ENCODE measurements around the gene USP3.

USP3 gene, protein sequence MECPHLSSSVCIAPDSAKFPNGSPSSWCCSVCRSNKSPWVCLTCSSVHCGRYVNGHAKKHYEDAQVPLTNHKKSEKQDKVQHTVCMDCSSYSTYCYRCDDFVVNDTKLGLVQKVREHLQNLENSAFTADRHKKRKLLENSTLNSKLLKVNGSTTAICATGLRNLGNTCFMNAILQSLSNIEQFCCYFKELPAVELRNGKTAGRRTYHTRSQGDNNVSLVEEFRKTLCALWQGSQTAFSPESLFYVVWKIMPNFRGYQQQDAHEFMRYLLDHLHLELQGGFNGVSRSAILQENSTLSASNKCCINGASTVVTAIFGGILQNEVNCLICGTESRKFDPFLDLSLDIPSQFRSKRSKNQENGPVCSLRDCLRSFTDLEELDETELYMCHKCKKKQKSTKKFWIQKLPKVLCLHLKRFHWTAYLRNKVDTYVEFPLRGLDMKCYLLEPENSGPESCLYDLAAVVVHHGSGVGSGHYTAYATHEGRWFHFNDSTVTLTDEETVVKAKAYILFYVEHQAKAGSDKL

DNA sequence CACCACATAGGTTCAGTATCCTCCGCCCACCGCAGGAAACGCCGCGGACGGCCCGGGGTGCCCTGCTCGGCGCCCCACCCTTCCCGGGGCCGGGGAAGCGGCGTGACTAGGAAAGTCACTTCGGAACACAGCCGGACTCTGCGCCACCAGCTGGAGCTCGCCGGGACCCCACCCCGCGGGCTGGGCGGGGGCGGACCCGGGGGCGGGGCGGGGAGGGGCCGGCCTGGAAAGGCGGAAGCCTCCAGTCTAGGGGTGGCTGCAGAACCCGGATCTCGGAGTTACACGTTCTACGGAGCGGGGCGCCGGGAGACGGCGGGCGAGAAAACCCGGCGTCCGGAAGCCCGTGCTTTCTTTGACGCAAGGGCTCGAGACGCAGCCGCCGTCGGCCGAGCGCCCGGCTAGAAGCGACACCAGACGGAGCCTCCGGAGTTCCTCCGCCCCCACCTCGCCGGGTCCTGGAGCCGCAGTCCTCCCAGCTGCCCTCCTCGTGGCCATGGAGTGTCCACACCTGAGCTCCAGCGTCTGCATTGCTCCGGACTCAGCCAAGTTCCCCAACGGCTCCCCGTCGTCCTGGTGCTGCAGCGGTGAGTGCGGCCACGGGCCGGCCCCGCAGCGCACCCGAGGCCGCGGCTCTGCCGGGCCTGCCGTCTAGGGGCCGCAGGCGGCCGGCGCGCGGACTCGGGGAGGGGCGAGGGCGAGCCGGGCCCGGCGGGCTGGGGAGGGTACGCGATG, at the start of gene USP3:
Gene USP3, plus strand, starts transcription at position 347 of the 732 bp plus-strand sequence. Its CDS starts 147 bp downstream, at position 494.
- DNase-seq, result peak; percentile 88

DNA sequence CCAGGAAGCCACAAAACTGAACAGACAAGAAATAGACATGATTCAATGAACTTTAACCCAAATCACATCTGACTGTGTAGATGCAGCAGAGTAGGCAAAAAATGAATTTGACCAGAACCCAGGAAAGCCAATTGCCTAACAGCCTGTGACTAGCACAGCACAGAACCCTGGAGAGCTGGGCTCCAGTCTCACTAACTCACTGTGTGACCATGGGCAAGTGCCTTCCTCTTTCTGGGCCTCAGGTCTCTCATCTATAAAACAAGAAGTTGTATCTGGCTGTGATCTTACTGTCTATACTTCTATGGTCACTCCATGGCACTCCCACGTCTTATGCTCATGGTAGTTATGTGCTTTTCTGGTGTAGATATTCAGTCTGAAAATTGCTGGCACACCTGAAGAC, 48.1 kb upstream of the USP3 start:
- DNase-seq, result no peak

DNA sequence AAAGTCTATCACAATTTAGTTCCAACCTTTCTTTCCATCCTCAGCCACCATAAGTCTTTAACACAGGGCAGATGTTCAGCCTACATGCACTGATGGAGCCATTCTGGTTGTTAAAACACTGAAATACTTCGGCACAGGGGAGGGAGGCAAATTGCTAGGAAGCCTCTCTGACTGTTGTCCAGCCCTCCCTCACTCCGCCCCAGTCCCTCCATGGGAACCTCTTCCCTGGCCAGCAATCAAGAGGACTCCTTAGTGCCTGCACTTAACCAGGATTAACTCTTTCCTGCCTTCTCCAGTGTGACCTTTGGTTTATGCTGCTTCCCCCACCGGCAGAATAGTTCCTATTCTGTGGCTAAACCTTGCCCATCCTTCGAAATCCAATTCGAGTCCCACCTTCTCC, 47.0 kb upstream of the USP3 start:
- DNase-seq, result no peak

DNA sequence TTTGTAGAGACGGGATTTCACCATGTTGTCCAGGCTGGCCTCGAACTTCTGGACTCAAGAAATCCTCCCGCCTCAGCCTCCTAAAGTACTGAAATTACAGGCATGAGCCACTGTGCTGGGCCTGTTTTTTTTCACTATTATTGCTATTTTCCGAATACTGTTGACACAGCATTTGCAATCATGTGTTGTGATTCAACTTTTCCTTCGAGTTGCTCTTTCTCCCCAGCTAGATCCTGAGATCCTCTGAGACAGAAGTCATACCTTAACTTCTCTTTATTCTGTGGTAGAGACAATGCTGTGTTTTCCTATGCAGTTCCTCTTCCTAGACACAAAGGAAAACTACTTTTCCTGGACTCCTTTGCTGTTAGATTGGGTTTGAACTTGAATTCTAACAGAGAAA, 46.4 kb upstream of the USP3 start:
- DNase-seq, result no peak

DNA sequence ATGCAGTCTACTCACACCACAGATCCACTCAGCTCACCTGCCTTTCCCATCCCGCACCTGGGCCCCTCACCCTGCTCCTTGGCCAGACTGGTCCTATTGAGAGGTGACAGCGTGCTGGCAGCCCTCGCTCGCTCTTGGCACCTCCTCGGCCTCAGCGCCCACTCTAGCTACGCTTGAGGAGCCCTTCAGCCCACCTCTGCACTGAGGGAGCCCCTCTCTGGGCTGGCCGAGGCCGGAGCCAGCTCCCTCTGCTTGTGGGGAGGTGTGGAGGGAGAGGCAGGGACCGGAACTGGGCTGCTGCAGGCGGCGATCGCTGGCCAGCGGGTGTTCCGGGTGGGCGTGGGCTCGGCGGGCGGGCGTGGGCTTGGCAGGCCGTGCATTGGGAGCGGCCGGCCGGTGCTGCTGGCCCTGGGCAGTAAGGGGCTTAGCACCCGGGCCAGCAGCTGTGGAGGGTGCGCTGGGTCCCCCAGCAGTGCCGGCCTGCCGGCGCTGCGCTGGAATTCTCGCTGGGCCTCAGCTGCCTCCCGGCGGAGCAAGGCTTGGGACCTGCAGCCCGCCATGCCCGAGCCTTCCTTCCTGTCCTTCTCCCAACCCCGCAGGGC, 45.5 kb upstream of the USP3 start:
- no peak for DNase-seq

DNA sequence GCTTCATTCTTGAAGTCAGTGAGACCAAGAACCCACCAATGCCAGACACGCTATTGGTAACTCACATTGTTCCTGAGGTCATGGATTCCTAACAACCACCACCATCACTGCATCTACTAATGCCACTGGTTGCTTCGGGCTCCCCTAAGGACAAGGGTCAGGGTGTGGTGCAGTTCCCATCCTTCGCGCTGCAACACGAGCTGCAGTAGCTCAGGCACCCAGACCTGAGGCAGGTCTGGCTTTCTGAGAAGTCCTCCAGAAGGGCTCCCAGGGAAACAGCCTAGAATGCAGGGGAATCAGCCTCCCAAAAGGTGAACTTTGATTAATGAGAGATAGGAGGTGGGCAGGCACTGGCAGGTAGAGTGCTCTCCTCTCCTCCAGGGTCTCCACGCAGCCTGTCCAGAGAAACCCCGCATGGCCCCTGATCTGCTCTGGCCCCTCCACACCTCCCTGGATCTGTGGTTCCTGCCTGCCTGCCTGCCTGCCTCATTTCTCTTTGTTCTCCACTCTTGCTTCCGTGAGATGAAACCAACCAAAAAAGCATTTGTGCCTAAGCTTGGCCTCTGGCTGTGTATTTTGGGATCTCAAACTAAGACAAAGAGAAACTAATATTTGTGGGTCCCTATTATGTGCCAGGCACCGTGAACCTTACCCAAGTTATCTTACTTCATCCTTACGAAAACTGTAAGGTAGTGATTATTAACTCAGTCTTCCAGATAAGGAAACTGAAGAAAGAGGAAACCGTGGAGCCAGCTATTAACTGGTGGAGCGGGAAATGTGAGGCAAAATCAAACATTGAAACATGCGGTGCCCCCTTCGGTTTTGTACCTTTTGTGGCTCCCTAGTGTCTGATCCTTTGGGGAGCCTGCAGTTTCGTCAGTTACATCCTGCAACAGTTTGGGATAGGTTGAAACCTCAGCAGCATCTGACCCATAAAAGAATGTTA, 43.9 kb upstream of the USP3 start:
- no peak for DNase-seq

DNA sequence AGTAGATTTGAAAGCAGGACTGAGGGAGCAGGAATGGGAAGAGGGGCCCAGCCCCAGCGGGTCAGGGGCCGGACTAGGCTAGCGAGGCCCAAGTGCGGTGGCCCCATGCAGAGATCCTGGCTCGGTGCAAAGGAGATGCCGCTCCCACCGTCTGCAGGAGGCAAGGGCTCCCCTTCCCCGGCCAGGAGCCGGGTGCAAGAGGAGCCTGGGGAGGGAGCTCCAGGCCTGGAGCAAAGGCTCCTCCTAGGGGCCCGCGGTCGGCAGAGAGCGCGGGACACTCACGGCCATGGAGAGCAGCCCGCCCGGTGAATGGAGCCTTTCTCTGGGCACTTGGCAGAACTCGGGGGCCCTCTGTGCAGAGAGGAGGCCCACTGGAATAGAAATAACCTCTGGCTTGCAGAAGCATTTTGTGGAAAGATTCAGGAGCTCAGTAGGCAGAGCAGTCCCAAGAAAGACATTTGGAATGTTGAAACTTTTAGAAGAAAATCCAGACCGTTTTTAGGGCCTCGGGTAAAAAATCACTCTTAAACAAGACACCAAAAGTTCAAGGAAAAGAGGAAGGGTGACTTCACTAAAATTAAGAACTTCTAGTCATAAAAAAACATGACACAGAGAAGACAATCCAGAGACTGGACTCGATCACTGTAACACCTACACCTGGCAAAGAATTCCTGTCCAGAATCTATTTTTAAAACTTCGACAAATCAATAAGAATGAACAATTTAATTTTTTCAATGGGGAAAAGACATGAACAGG, 43.0 kb upstream of the USP3 start:
- no peak for DNase-seq

DNA sequence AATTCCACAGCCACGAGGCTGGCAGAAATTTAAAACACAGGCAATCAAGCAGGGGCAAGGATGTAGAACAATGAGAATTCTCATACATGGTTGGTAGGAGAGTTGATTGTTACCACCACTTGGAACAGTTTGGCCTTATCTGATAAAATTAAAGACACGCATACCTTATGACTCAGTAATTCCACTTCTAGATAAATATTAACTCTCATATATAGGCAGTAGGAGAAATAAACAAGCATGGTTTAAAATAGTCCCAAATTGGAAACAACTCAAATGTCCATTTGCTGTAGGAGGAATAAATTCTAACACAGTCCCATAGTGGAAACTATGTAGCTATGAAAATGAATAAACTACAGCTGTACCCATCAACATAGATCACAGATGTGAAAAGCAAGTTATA, 42.3 kb upstream of the USP3 start:
- no peak for DNase-seq

DNA sequence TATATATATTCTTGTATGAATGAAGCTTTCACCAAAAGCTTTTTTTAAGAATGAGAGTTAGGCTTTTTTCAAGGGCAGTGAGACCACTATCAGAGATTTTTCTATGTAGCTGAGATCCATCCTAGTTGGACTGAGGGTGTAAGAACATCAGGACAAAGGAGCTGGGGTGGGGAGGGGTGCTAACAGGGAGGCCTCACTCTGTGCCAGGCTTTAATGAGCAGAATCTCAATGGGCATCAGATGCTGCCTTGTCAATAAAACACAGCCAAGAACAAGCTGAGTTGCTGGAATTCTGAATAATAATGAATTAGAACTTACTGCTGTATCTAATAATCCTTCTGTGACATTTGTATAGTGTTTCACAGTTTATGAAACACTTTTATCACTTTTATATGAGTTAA, 41.4 kb upstream of the USP3 start:
- no peak for DNase-seq

DNA sequence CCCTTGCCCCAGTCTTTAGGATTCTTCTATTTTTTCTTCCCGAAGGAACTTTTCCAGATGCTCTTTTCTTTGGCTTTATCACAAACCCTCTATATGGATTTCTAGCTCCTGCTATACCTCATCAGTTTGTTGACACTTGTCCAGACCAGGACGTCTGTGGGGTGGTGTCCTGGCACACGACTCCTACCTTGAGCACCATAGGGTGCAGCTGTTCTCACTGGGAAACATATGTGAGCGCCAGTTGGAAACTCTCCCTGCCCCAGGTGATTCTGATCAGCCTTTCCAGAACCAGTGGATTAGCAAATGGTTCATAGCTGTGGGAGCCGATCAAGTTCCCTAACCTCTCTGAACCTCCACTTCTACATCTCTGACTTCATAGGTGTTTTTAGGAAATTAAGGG, 40.6 kb upstream of the USP3 start:
- DNase-seq, result no peak

DNA sequence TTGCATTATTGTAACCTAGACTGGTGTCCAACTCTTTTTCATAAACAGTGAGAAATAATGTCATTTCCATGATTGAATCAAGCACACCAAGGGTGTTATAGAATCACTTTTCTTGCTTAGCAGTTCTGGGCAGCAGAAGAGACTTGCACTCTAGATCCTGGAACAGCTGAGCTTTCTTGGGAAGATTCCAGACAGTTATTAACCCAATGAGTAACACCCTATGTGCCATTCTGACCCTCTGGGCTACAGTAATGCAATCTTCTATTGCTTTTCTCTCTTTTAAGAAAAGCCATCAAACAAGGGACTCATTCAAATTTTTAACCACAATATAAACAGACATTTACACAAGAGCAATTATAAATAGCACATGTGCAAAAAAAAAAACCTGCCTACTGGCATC, 39.3 kb upstream of the USP3 start:
- no peak for DNase-seq

DNA sequence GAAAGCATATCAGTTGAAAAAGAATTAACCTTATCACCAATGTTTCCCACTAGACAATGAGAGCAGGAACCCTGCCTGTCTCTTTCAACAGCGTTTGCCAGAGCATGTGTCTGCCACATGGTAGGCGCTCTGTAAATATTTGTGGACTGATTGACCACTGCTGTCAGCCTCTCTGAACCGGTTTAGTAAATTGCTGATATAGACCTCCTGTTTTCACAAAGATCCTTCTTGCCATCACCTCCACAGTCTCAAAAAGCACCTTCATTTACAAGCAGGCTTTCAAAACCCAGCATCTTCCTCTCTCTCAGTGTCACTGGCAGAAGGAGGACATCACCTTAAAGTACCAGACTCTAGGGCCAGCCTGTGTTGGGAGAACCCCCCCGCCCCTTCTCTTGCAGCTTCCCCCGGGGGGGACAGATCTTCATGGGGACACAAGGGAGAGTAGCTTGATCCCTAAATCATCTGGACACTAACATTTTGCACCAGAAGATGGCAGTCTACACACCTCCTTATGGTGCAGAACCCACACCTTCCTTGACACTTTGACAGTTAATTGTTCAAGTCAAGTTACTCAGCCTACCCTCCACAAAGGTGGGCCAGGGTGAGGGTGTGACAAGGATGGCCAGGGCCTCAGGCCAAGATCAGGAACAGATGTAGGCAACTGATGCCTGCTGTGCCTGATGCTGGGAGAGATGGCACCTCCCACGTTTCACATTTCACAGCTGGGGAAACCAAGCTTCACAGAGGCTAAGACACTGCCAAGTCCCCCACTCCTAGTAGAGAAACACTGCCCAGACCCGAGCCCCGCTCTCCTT, 37.8 kb upstream of the USP3 start:
- peak; percentile 29 for DNase-seq

DNA sequence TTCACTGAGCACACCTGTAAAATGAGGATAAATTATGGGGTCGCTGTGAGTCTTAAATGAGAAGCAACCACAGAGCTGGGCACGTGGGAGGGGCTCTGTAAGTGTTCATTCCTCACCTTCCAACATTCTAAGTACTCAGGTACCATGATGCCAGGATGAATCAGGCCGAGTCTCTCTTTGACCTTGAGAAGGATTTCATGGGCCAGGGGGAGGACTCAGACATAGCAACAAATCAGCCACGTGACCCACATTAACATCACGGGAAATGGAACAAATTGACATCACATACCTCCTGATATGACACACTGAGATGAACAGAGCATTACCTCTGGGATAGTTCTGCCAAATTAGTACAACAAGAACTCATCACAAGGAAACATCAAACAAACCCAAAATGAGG, 35.2 kb upstream of the USP3 start:
- DNase-seq, result no peak

DNA sequence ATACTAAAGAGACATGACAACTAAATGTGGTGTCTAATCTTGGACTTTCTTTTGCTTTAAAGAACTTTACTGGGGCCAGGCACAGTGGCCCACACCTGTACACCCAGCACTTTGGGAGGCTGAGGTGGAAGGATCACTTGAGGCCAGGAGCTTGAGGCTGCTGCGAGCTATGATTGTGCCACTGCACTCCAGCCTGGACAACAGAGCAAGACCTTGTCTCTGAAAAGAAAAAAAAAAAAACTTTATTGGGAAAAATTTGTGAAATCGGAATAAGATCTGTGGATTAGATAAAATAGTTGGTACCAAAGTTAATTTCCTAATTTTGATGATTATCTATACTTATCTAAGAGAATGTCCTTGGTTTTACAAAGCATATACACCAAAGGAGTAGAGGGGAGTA, 34.4 kb upstream of the USP3 start:
- no peak for DNase-seq

DNA sequence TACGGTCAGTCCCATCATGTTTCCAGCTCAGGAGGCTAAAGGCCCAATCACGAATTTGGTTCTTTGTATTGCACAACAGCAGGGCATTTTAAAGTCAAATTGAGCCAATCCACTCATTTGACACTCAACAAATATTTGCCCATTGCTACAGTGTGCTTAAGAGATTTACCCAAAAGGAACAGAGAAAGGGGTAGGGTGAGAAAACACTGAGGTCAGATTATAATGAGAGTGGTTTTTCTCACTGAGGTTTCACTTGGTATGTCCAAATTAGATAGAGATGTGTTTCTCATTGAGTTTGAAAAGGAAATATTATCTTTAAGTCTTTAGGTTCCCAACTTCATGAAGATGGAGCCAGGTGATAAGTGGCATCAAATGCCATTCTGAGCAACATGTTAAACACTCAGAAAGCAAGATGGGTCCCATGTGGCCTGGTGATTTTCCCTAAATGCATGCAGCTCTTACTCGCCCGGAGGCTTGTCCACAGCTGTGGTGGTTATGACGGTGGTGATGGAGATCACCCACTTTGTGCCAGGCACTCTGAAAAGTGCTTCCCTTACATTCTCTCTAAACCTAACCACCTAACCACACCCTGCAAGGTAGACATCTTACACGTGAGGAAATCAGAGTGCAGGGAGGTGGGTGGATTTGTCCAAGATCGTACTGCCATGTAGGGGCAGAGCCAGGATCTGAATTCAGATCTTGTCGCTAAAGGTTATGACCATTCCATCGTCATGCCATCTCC, 31.2 kb upstream of the USP3 start:
- DNase-seq, result peak; percentile 39

DNA sequence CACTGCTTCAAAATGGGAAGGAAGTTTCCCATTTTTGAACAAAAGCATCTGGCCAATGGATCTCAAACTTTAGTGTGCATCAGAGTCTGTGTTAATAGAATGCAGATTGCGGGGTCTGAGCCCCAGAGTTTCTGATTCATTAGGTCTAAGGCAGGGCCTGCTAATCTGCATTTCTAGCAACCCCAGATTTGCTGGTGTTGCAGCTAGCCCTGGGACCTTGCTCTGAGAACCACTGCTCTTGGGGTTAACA, 30.7 kb upstream of the USP3 start:
- no peak for DNase-seq

DNA sequence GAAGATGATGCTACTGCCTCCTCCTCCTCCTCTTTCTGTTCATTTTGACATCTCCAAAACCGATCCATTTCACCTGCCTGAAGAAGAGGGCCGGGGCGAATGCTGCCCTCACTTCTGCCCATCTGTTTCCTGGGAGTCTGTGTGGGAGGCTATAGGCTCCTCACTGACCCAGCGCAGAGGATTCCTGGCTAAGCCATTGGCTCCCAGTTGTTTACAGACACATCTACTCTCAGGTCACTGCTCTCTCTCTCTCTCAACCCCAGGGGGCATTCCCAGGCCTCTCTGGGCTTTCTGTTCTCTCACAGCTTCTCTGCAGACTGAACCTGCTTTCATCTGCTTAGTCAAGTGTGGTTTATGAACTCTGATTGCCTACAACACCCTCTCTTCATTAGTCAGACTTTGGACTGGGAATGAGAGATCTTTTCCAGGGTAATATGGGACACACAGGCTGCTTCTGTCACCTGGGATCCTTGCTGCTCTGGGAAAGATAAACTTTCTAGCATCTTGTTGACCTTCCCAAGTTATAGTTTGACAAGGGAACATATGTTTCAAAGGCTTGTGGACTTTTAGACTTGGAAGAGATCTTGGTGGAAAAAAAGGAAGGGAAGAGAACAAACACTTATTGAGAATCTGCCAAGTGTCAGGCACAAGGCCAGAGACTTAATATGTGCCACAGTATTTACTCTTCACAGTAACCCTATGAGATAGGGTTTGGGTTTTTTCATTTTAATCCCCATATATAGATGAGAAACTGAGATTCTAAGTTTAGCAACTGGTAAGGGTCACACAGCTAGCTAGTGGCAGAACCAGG, 30.2 kb upstream of the USP3 start:
- DNase-seq, result no peak

DNA sequence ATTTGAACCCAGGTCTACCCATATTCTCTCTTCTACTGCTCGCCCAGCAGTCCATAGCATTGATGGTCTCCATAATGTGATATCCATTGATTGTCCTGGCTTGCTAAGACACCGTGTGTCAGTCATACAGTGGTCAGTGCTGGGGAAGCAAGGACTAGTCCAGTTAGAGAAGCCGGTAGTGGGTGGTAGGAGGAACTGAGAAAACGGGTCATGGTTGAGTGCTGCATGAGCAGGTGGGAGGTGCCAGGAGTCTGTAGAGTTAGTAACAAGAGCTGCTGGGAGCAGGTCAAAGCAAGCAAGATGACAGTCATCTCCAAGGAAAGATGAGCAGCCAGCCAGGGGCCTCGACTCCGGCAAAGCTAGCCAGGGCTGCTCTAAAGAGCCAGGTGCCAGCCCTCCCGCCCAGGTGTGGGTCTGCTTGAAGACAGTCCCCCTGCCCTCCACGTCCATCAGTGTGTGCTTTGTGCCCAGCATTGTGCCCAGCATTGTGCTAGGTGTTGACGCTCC, 29.5 kb upstream of the USP3 start:
- DNase-seq, result peak; percentile 5

DNA sequence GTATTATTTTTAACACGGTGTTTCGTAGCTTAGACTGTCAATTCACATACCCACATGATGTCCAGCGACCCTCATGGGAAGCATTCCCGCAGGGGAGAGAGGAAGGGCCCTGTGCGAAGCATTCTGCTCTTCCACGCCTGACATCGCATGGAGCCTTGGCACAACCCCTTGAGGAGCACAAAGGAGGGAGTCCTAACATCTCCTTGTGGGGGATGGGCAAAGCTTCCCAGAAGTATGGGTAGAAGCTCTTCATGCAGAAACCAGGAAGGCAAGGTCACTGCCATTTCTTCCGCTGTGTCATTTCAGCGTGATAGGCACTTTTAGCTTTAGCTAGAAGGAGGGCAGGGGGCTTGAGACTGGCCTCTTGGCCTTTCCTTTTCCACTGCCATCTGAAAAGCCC, 28.7 kb upstream of the USP3 start:
- DNase-seq, result no peak

Data from NCI-H345 (cell line).